ENCODE measurements around the gene APOC4. TPM values are rescaled to one million over a fixed set of nuclear protein-coding genes. Genes with fewer than 3 reads are reported as not detected.

The APOC4 gene
- total RNA-seq, 4 donors from 2014 or later: not detected

GRCh38 chr19:44993926-44994537 lies 52.0 kb downstream of the APOC4 start:
- no peak overlapping the region for H3K4me3 ChIP-seq
- no peak overlapping the region for H3K27ac ChIP-seq
- H3K4me1 ChIP-seq: no peaks in the 10 kb centered on the region
- no peaks in the 10 kb centered on the region for H3K9me3 ChIP-seq
- intact Hi-C loops (cut with DNase I): no loop called here
- peaks cover 25 to 52% (median 27%) of the 10 kb centered on the region in 3 donors for H3K36me3 ChIP-seq
- H3K27me3 ChIP-seq: no peaks in the 10 kb centered on the region
- TF ChIP-seq POLR2A (IDR thresholded peaks at IDR 0.05) (no peak), CTCF (IDR thresholded peaks at IDR 0.05) (no peak)
- WGBS, 2 donors: 80 to 84% methylated on average over 1 to 10 of the region's 12 CpGs
- no peak for DNase-seq

Other genes starting within 250 kb of the APOC4 start
- not detected for gene CEACAM16, start 243.1 kb upstream of the APOC4 start, total RNA-seq
- gene BCL3, start 193.5 kb upstream of the APOC4 start, total RNA-seq: 10 to 100 TPM; 26.6 to 88.9 (median 51.4) TPM
- 10 to 100 TPM; 26.9 to 75.7 (median 49.1) TPM for gene CBLC, start 164.3 kb upstream of the APOC4 start, total RNA-seq
- gene BCAM, start 133.1 kb upstream of the APOC4 start, total RNA-seq: 10 to 100 TPM in 3 of 4 donors, 1 to 10 TPM in 1; 7.2 to 24.8 (median 17.6) TPM
- gene NECTIN2, start 95.9 kb upstream of the APOC4 start, total RNA-seq: 100 to 1,000 TPM in 1 of 4 donors, 10 to 100 TPM in 3; 42.9 to 103 (median 60.9) TPM
- 100 to 1,000 TPM in 1 of 4 donors, 10 to 100 TPM in 3; 64.7 to 142 (median 79.0) TPM for gene TOMM40, start 51.0 kb upstream of the APOC4 start, total RNA-seq
- gene APOE, start 36.4 kb upstream of the APOC4 start, total RNA-seq: 100 to 1,000 TPM in 1 of 4 donors, 10 to 100 TPM in 1, 1 to 10 TPM in 2; 5.7 to 141 (median 20.7) TPM
- gene APOC1, start 27.6 kb upstream of the APOC4 start, total RNA-seq: 1 to 10 TPM; 1.4 to 7.5 (median 4.1) TPM
- gene APOC2, start 3.8 kb downstream of the APOC4 start, total RNA-seq: 1 to 10 TPM in 1 of 4 donors, not detected in 3; 1.6 TPM
- 10 to 100 TPM; 44.2 to 76.9 (median 56.3) TPM for gene CLPTM1, start 13.1 kb downstream of the APOC4 start, total RNA-seq
- gene RELB, start 59.2 kb downstream of the APOC4 start, total RNA-seq: 10 to 100 TPM in 1 of 4 donors, 1 to 10 TPM in 3; 4.8 to 11.8 (median 7.6) TPM
- gene CLASRP, start 96.8 kb downstream of the APOC4 start, total RNA-seq: 100 to 1,000 TPM in 1 of 4 donors, 10 to 100 TPM in 3; 46.4 to 122 (median 64.0) TPM
- 10 to 100 TPM in 1 of 4 donors, 1 to 10 TPM in 3; 4.0 to 17.7 (median 4.5) TPM for gene ZNF296, start 134.2 kb downstream of the APOC4 start, total RNA-seq
- 10 to 100 TPM; 22.3 to 28.0 (median 25.4) TPM for gene GEMIN7, start 137.0 kb downstream of the APOC4 start, total RNA-seq
- 10 to 100 TPM; 25.1 to 35.5 (median 30.8) TPM for gene PPP1R37, start 150.9 kb downstream of the APOC4 start, total RNA-seq
- gene NKPD1, start 218.7 kb downstream of the APOC4 start, total RNA-seq: 1 to 10 TPM; 1.1 to 4.2 (median 2.9) TPM
- gene TRAPPC6A, start 236.0 kb downstream of the APOC4 start, total RNA-seq: 10 to 100 TPM in 3 of 4 donors, 1 to 10 TPM in 1; 5.4 to 27.8 (median 18.0) TPM
- gene BLOC1S3, start 236.5 kb downstream of the APOC4 start, total RNA-seq: 10 to 100 TPM in 2 of 4 donors, 1 to 10 TPM in 2; 7.9 to 18.4 (median 10.4) TPM